Measurements from ENCODE around the gene KCNQ4. TPM values are rescaled to one million over a fixed set of nuclear protein-coding genes. Genes with fewer than 3 reads are reported as not detected.

KCNQ4 gene

GRCh38 chr1:40886318-40887011 lies 102.9 kb downstream of the KCNQ4 start:
- H3K27me3 ChIP-seq (ENCODE audit: control insufficient read depth, insufficient read depth, low read length), result no peaks in the 10 kb centered on the region
- no peak overlapping the region for H3K4me2 ChIP-seq (ENCODE audit: low read length)
- no peaks in the 10 kb centered on the region for H3K9me3 ChIP-seq (replicated peaks; ENCODE audit: low read length)
- no peaks in the 10 kb centered on the region for H3K36me3 ChIP-seq (ENCODE audit: insufficient read depth, low read length)
- no peak overlapping the region for H3K4me3 ChIP-seq (ENCODE audit: low read length)
- peaks cover 2% of the 10 kb centered on the region for H3K4me1 ChIP-seq (ENCODE audit: control insufficient read depth, insufficient read depth, low read length)
- H3K9ac ChIP-seq (ENCODE audit: low read depth, low read length), result no peak overlapping the region

GRCh38 chr1:40887012-40887378 lies 103.4 kb downstream of the KCNQ4 start:
- no peak overlapping the region for H3K4me2 ChIP-seq (ENCODE audit: low read length)
- H3K9me3 ChIP-seq (replicated peaks; ENCODE audit: low read length), result no peaks in the 10 kb centered on the region
- no peaks in the 10 kb centered on the region for H3K27me3 ChIP-seq (ENCODE audit: control insufficient read depth, insufficient read depth, low read length)
- H3K36me3 ChIP-seq (ENCODE audit: insufficient read depth, low read length), result no peaks in the 10 kb centered on the region
- no peak overlapping the region for H3K4me3 ChIP-seq (ENCODE audit: low read length)
- no peaks in the 10 kb centered on the region for H3K4me1 ChIP-seq (ENCODE audit: control insufficient read depth, insufficient read depth, low read length)
- no peak overlapping the region for H3K9ac ChIP-seq (ENCODE audit: low read depth, low read length)

GRCh38 chr1:40887652-40888051 lies 104.1 kb downstream of the KCNQ4 start:
- no peak overlapping the region for H3K4me3 ChIP-seq (ENCODE audit: low read length)
- H3K4me1 ChIP-seq (ENCODE audit: control insufficient read depth, insufficient read depth, low read length), result no peaks in the 10 kb centered on the region
- H3K36me3 ChIP-seq (ENCODE audit: insufficient read depth, low read length), result no peaks in the 10 kb centered on the region
- no peak overlapping the region for H3K4me2 ChIP-seq (ENCODE audit: low read length)
- H3K27me3 ChIP-seq (ENCODE audit: control insufficient read depth, insufficient read depth, low read length), result no peaks in the 10 kb centered on the region
- H3K9me3 ChIP-seq (replicated peaks; ENCODE audit: low read length), result no peaks in the 10 kb centered on the region
- H3K9ac ChIP-seq (ENCODE audit: low read depth, low read length), result no peak overlapping the region

Small RNAs within 50 kb of the gene (small RNA-seq; reads per million reads assigned to genes)
- gene MIR30C1 (2.9 reads per million, percentile 76 among the genes with 10 or more reads in this experiment), gene MIR30E (1,031 reads per million, percentile 99 among the genes with 10 or more reads in this experiment), gene RN7SL326P (not detected)

All from skeletal muscle satellite cell (primary cell).